Osteocyte (in vitro differentiated cells): ENCODE measurements around the gene HUWE1. TPM values are rescaled to one million over a fixed set of nuclear protein-coding genes. Genes with fewer than 3 reads are reported as not detected.

ENCODE experiments used
- DNase-seq: peaks from one replicate; pipeline ENCODE4 v3.0.0; 2021; ENCODE audit warnings: mixed read lengths; ENCODE audit not compliant: unreplicated experiment; ENCODE audit errors: extremely low spot score
- H3K27ac Mint-ChIP-seq: one replicate; pipeline ENCODE4 v1.8.0; 2021; ENCODE audit warnings: mild to moderate bottlenecking, mixed read lengths; ENCODE audit not compliant: unreplicated experiment
- H3K27me3 Mint-ChIP-seq: one replicate; pipeline ENCODE4 v1.8.0; 2021; ENCODE audit warnings: mixed read lengths; ENCODE audit not compliant: unreplicated experiment
- H3K36me3 Mint-ChIP-seq: one replicate; pipeline ENCODE4 v1.8.0; 2021; ENCODE audit warnings: mixed read lengths; ENCODE audit not compliant: unreplicated experiment
- H3K4me1 Mint-ChIP-seq: one replicate; pipeline ENCODE4 v1.8.0; 2021; ENCODE audit warnings: mixed read lengths; ENCODE audit not compliant: unreplicated experiment
- H3K4me3 Mint-ChIP-seq: one replicate; pipeline ENCODE4 v1.8.0; 2021; ENCODE audit warnings: mild to moderate bottlenecking, moderate library complexity, mixed read lengths; ENCODE audit not compliant: unreplicated experiment
- H3K9me3 Mint-ChIP-seq: one replicate; pipeline ENCODE4 v1.8.0; 2021; ENCODE audit warnings: mixed read lengths; ENCODE audit not compliant: unreplicated experiment
- total RNA-seq: library from RNA; stranded (reverse); gene quantifications from 2 replicates; pipeline ENCODE4 v1.2.1, GENCODE V29; 2021
- TF ChIP-seq, protein P1 (sequence below): fragments of 200-600 bp; sonication (generic); IDR thresholded peaks from 2 replicates; pipeline ENCODE4 v1.5.0; 2021; ENCODE audit warnings: antibody characterized with exemption, mild to moderate bottlenecking, moderate library complexity

HUWE1 gene
- total RNA-seq, 1 donor from 2014 or later, result 177 TPM

DNA sequence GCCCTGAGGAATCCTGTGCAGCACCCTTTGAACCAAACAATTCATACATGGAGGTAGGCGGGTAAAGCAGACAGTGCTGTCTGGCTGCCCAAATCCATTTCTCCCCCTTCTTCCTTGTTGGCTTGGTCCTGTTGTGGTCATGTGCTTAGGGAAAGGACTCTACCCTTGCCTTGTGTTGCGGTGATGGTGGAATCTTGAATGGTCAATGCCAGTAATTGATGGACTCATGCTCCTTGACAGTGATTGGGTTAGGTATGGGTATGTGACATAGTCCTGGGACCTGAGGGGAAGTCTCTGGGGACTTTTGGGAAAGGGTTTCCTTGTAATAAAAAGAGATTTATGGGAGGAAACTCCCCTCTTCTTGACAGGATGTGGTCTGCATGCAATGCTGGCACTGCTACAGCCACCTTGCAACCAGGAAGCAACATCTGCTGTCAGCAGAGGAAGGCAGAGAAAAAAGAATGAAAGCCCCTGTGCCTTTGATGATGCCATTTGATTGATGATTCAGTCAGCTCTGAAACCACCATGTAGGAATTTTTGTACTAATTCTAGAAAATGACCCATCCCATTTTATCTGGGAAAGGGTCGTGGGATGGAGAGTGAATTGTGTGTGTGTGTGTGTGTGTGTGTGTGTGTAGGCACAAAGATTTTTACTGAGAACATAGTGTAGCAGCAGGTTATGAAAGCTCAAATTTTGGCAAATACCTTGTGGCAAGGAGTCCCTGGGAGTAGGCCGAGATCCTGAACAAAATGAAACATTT lies 30.0 kb upstream of the HUWE1 start:
- H3K9me3 Mint-ChIP-seq, result peaks cover 8% of the 10 kb centered on the region
- no peak for DNase-seq
- H3K36me3 Mint-ChIP-seq, result no peaks in the 10 kb centered on the region
- no peak overlapping the region for H3K4me3 Mint-ChIP-seq
- TF ChIP-seq, protein P1, sequence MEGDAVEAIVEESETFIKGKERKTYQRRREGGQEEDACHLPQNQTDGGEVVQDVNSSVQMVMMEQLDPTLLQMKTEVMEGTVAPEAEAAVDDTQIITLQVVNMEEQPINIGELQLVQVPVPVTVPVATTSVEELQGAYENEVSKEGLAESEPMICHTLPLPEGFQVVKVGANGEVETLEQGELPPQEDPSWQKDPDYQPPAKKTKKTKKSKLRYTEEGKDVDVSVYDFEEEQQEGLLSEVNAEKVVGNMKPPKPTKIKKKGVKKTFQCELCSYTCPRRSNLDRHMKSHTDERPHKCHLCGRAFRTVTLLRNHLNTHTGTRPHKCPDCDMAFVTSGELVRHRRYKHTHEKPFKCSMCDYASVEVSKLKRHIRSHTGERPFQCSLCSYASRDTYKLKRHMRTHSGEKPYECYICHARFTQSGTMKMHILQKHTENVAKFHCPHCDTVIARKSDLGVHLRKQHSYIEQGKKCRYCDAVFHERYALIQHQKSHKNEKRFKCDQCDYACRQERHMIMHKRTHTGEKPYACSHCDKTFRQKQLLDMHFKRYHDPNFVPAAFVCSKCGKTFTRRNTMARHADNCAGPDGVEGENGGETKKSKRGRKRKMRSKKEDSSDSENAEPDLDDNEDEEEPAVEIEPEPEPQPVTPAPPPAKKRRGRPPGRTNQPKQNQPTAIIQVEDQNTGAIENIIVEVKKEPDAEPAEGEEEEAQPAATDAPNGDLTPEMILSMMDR, result no peak
- H3K27ac Mint-ChIP-seq, result no peak overlapping the region
- H3K27me3 Mint-ChIP-seq, result no peaks in the 10 kb centered on the region
- H3K4me1 Mint-ChIP-seq, result peaks cover 6% of the 10 kb centered on the region

- H3K9me3 Mint-ChIP-seq, result peaks cover 8% of the 10 kb centered on the region
- H3K27me3 Mint-ChIP-seq, result no peaks in the 10 kb centered on the region
- H3K4me3 Mint-ChIP-seq, result no peak overlapping the region
- DNase-seq, result no peak
- TF ChIP-seq, protein P1, result no peak
- no peaks in the 10 kb centered on the region for H3K36me3 Mint-ChIP-seq
- H3K4me1 Mint-ChIP-seq, result peaks cover 6% of the 10 kb centered on the region
- H3K27ac Mint-ChIP-seq, result no peak overlapping the region
These were observed 28.9 kb upstream of the HUWE1 start for GRCh38 chrX:53715346-53715924.

- no peak overlapping the region for H3K27ac Mint-ChIP-seq
- no peaks in the 10 kb centered on the region for H3K27me3 Mint-ChIP-seq
- H3K36me3 Mint-ChIP-seq, result no peaks in the 10 kb centered on the region
- peaks cover 6% of the 10 kb centered on the region for H3K4me1 Mint-ChIP-seq
- H3K4me3 Mint-ChIP-seq, result no peak overlapping the region
- TF ChIP-seq, protein P1, result no peak
- H3K9me3 Mint-ChIP-seq, result peaks cover 8% of the 10 kb centered on the region
- no peak for DNase-seq
These were observed 28.2 kb upstream of the HUWE1 start for GRCh38 chrX:53714580-53715345.

GRCh38 chrX:53713987-53714579 lies 27.6 kb upstream of the HUWE1 start:
- H3K27me3 Mint-ChIP-seq, result no peaks in the 10 kb centered on the region
- H3K4me3 Mint-ChIP-seq, result no peak overlapping the region
- peaks cover 8% of the 10 kb centered on the region for H3K9me3 Mint-ChIP-seq
- TF ChIP-seq, protein P1, result no peak
- H3K36me3 Mint-ChIP-seq, result no peaks in the 10 kb centered on the region
- no peak for DNase-seq
- H3K4me1 Mint-ChIP-seq, result peaks cover 6% of the 10 kb centered on the region
- no peak overlapping the region for H3K27ac Mint-ChIP-seq

- peaks cover 6% of the 10 kb centered on the region for H3K4me1 Mint-ChIP-seq
- no peak for DNase-seq
- no peaks in the 10 kb centered on the region for H3K27me3 Mint-ChIP-seq
- H3K9me3 Mint-ChIP-seq, result peaks cover 5% of the 10 kb centered on the region
- no peak overlapping the region for H3K4me3 Mint-ChIP-seq
- H3K36me3 Mint-ChIP-seq, result no peaks in the 10 kb centered on the region
- H3K27ac Mint-ChIP-seq, result no peak overlapping the region
- TF ChIP-seq, protein P1, result no peak
These were observed 24.9 kb upstream of the HUWE1 start for GRCh38 chrX:53711436-53711835.
